ENCODE measurements around the gene NFATC1.

Gene NFATC1

GRCh38 chr18:79393181-79393634 is 2.5 kb upstream of the NFATC1 start:
- WGBS, 2 experiments (ENCODE audit: insufficient coverage in 2 of 2) = 9% methylated on average over 26 to 30 of the region's 30 CpGs
- Histone ChIP-seq H3K27ac (ENCODE audit: low read depth, low read length, severe bottlenecking) (peak overlapping the region; percentile 91), H3K4me3 (ENCODE audit: extremely low read depth, insufficient read depth, low read length, poor library complexity, severe bottlenecking) (peak overlapping the region; percentile 38)

GRCh38 chr18:79393635-79394533 is 1.8 kb upstream of the NFATC1 start:
- Histone ChIP-seq H3K4me1 (ENCODE audit: control insufficient read depth, insufficient read depth, low read length, poor library complexity, severe bottlenecking) (peaks cover 16% of the 10 kb centered on the region), H3K36me3 (ENCODE audit: control insufficient read depth, insufficient read depth, low read length) (no peaks in the 10 kb centered on the region), H3K9me3 (ENCODE audit: control insufficient read depth, low read length) (no peaks in the 10 kb centered on the region), H3K27ac (ENCODE audit: low read depth, low read length, severe bottlenecking) (peak overlapping the region; percentile 91), H3K4me3 (ENCODE audit: extremely low read depth, insufficient read depth, low read length, poor library complexity, severe bottlenecking) (peak overlapping the region; percentile 38)
- WGBS, 2 experiments (ENCODE audit: insufficient coverage in 2 of 2) = 0% methylated on average over 14 to 24 of the region's 83 CpGs

More at GRCh38 chr18:79393181-79393634, 2.5 kb upstream of the NFATC1 start:
- no peaks in the 10 kb centered on the region for H3K9me3 ChIP-seq (ENCODE audit: control insufficient read depth, low read length)
- no peaks in the 10 kb centered on the region for H3K36me3 ChIP-seq (ENCODE audit: control insufficient read depth, insufficient read depth, low read length)
- H3K4me1 ChIP-seq (ENCODE audit: control insufficient read depth, insufficient read depth, low read length, poor library complexity, severe bottlenecking) = peaks cover 22% of the 10 kb centered on the region

GRCh38 chr18:79394534-79395307 is 1.0 kb upstream of the NFATC1 start:
- WGBS, 2 experiments (ENCODE audit: insufficient coverage in 2 of 2) = 1% methylated on average over 49 to 51 of the region's 67 CpGs
- peaks cover 17% of the 10 kb centered on the region for H3K4me1 ChIP-seq (ENCODE audit: control insufficient read depth, insufficient read depth, low read length, poor library complexity, severe bottlenecking)
- H3K36me3 ChIP-seq (ENCODE audit: control insufficient read depth, insufficient read depth, low read length) = no peaks in the 10 kb centered on the region
- H3K4me3 ChIP-seq (ENCODE audit: extremely low read depth, insufficient read depth, low read length, poor library complexity, severe bottlenecking) = peak overlapping the region; percentile 38
- no peaks in the 10 kb centered on the region for H3K9me3 ChIP-seq (ENCODE audit: control insufficient read depth, low read length)
- H3K27ac ChIP-seq (ENCODE audit: low read depth, low read length, severe bottlenecking) = peak overlapping the region; percentile 91

- Histone ChIP-seq H3K4me1 (ENCODE audit: control insufficient read depth, insufficient read depth, low read length, poor library complexity, severe bottlenecking) (peaks cover 17% of the 10 kb centered on the region), H3K4me3 (ENCODE audit: extremely low read depth, insufficient read depth, low read length, poor library complexity, severe bottlenecking) (peak overlapping the region; percentile 38), H3K9me3 (ENCODE audit: control insufficient read depth, low read length) (no peaks in the 10 kb centered on the region), H3K27ac (ENCODE audit: low read depth, low read length, severe bottlenecking) (peak overlapping the region; percentile 91), H3K36me3 (ENCODE audit: control insufficient read depth, insufficient read depth, low read length) (no peaks in the 10 kb centered on the region)
- 0% methylated on average over 1 of the region's 34 CpGs; no CpG with 5 or more reads in 1 of the 2 experiments for whole genome bisulfite sequencing, 2 experiments (ENCODE audit: insufficient coverage in 2 of 2)
These were observed 456 bp upstream of the NFATC1 start for GRCh38 chr18:79395308-79395640.

GRCh38 chr18:79396431-79397246 is 909 bp downstream of the NFATC1 start:
- peaks cover 7% of the 10 kb centered on the region for H3K36me3 ChIP-seq (ENCODE audit: control insufficient read depth, insufficient read depth, low read length)
- peak overlapping the region; percentile 66 for H3K4me3 ChIP-seq (ENCODE audit: extremely low read depth, insufficient read depth, low read length, poor library complexity, severe bottlenecking)
- H3K27ac ChIP-seq (ENCODE audit: low read depth, low read length, severe bottlenecking) = no peak overlapping the region
- WGBS, 2 experiments (ENCODE audit: insufficient coverage in 2 of 2) = 1% methylated on average over 34 to 39 of the region's 68 CpGs
- no peaks in the 10 kb centered on the region for H3K9me3 ChIP-seq (ENCODE audit: control insufficient read depth, low read length)
- H3K4me1 ChIP-seq (ENCODE audit: control insufficient read depth, insufficient read depth, low read length, poor library complexity, severe bottlenecking) = peaks cover 20% of the 10 kb centered on the region

GRCh38 chr18:79397247-79397829 is 1.6 kb downstream of the NFATC1 start:
- H3K4me1 ChIP-seq (ENCODE audit: control insufficient read depth, insufficient read depth, low read length, poor library complexity, severe bottlenecking) = peaks cover 26% of the 10 kb centered on the region
- no peaks in the 10 kb centered on the region for H3K9me3 ChIP-seq (ENCODE audit: control insufficient read depth, low read length)
- H3K4me3 ChIP-seq (ENCODE audit: extremely low read depth, insufficient read depth, low read length, poor library complexity, severe bottlenecking) = peak overlapping the region; percentile 66
- no peak overlapping the region for H3K27ac ChIP-seq (ENCODE audit: low read depth, low read length, severe bottlenecking)
- H3K36me3 ChIP-seq (ENCODE audit: control insufficient read depth, insufficient read depth, low read length) = peaks cover 12% of the 10 kb centered on the region
- WGBS, 2 experiments (ENCODE audit: insufficient coverage in 2 of 2) = 58 to 64% methylated on average over 22 to 23 of the region's 27 CpGs

GRCh38 chr18:79397830-79398761 is 2.4 kb downstream of the NFATC1 start:
- 73 to 77% methylated on average over 35 to 36 of the region's 38 CpGs for WGBS, 2 experiments (ENCODE audit: insufficient coverage in 2 of 2)
- Histone ChIP-seq H3K4me1 (ENCODE audit: control insufficient read depth, insufficient read depth, low read length, poor library complexity, severe bottlenecking) (peaks cover 29% of the 10 kb centered on the region), H3K27ac (ENCODE audit: low read depth, low read length, severe bottlenecking) (no peak overlapping the region), H3K36me3 (ENCODE audit: control insufficient read depth, insufficient read depth, low read length) (peaks cover 16% of the 10 kb centered on the region), H3K9me3 (ENCODE audit: control insufficient read depth, low read length) (no peaks in the 10 kb centered on the region), H3K4me3 (ENCODE audit: extremely low read depth, insufficient read depth, low read length, poor library complexity, severe bottlenecking) (peak overlapping the region; percentile 66)

- Histone ChIP-seq H3K4me1 (ENCODE audit: control insufficient read depth, insufficient read depth, low read length, poor library complexity, severe bottlenecking) (peaks cover 34% of the 10 kb centered on the region), H3K9me3 (ENCODE audit: control insufficient read depth, low read length) (no peaks in the 10 kb centered on the region), H3K27ac (ENCODE audit: low read depth, low read length, severe bottlenecking) (no peak overlapping the region), H3K36me3 (ENCODE audit: control insufficient read depth, insufficient read depth, low read length) (peaks cover 17% of the 10 kb centered on the region), H3K4me3 (ENCODE audit: extremely low read depth, insufficient read depth, low read length, poor library complexity, severe bottlenecking) (peak overlapping the region; percentile 56)
- 3 to 4% methylated on average over 52 to 66 of the region's 79 CpGs for WGBS, 2 experiments (ENCODE audit: insufficient coverage in 2 of 2)
These were observed 3.7 kb downstream of the NFATC1 start for GRCh38 chr18:79399275-79400081.

GRCh38 chr18:79400091-79400590 is 4.4 kb downstream of the NFATC1 start:
- WGBS, 2 experiments (ENCODE audit: insufficient coverage in 2 of 2) = 0 to 1% methylated on average over 37 to 40 of the region's 71 CpGs

More at GRCh38 chr18:79400091-79400590, 4.4 kb downstream of the NFATC1 start:
- Histone ChIP-seq H3K27ac (ENCODE audit: low read depth, low read length, severe bottlenecking) (no peak overlapping the region), H3K4me3 (ENCODE audit: extremely low read depth, insufficient read depth, low read length, poor library complexity, severe bottlenecking) (peak overlapping the region; percentile 56), H3K4me1 (ENCODE audit: control insufficient read depth, insufficient read depth, low read length, poor library complexity, severe bottlenecking) (peaks cover 41% of the 10 kb centered on the region), H3K36me3 (ENCODE audit: control insufficient read depth, insufficient read depth, low read length) (peaks cover 17% of the 10 kb centered on the region), H3K9me3 (ENCODE audit: control insufficient read depth, low read length) (no peaks in the 10 kb centered on the region)
